ENCODE results near the gene SYNDIG1. TPM values are rescaled to one million over a fixed set of nuclear protein-coding genes. Genes with fewer than 3 reads are reported as not detected.

Gene SYNDIG1
- total RNA-seq, 6 experiments from 2014 or later, result 0.14 to 0.31 TPM; not detected in 4

DNA sequence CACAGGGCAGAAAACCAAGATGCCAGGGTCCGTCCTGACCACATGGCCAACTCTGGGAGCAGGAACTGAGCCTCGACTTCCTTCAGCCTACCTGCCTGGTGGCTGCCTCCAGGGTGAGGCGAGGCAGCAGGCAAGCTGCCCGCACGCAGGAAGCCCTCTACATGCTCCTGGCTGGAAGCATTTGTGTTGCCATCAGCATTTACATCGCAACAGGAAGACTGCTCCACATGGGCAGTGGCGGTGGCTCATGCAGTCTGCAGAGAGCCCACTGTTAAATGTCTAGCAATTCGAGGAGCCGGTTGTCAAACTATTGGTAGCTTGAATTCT lies 233.8 kb downstream of the SYNDIG1 start:
- Mint-ChIP-seq H3K36me3 (ENCODE audit: low read depth) (no peaks in the 10 kb centered on the region), H3K9me3 (no peaks in the 10 kb centered on the region), H3K4me1 (ENCODE audit: low read depth) (no peaks in the 10 kb centered on the region), H3K27ac (no peak overlapping the region), H3K4me3 (no peak overlapping the region), H3K27me3 (ENCODE audit: insufficient read depth) (peaks cover 35% of the 10 kb centered on the region)
- no peak for TF ChIP-seq CTCF (IDR thresholded peaks at IDR 0.05)
- DNase-seq, result no peak

GRCh38 chr20:24704899-24705298 lies 235.5 kb downstream of the SYNDIG1 start:
- Mint-ChIP-seq H3K4me1 (ENCODE audit: low read depth) (no peaks in the 10 kb centered on the region), H3K4me3 (no peak overlapping the region), H3K36me3 (ENCODE audit: low read depth) (no peaks in the 10 kb centered on the region), H3K9me3 (no peaks in the 10 kb centered on the region), H3K27ac (no peak overlapping the region), H3K27me3 (ENCODE audit: insufficient read depth) (peaks cover 37% of the 10 kb centered on the region)
- DNase-seq, result no peak
- TF ChIP-seq CTCF (IDR thresholded peaks at IDR 0.05), result no peak

- Mint-ChIP-seq H3K4me3 (no peak overlapping the region), H3K9me3 (no peaks in the 10 kb centered on the region), H3K36me3 (ENCODE audit: low read depth) (no peaks in the 10 kb centered on the region), H3K4me1 (ENCODE audit: low read depth) (no peaks in the 10 kb centered on the region), H3K27me3 (ENCODE audit: insufficient read depth) (peaks cover 35% of the 10 kb centered on the region), H3K27ac (no peak overlapping the region)
- no peak for TF ChIP-seq CTCF (IDR thresholded peaks at IDR 0.05)
- no peak for DNase-seq
These were observed 236.1 kb downstream of the SYNDIG1 start for GRCh38 chr20:24705486-24705885.

DNA sequence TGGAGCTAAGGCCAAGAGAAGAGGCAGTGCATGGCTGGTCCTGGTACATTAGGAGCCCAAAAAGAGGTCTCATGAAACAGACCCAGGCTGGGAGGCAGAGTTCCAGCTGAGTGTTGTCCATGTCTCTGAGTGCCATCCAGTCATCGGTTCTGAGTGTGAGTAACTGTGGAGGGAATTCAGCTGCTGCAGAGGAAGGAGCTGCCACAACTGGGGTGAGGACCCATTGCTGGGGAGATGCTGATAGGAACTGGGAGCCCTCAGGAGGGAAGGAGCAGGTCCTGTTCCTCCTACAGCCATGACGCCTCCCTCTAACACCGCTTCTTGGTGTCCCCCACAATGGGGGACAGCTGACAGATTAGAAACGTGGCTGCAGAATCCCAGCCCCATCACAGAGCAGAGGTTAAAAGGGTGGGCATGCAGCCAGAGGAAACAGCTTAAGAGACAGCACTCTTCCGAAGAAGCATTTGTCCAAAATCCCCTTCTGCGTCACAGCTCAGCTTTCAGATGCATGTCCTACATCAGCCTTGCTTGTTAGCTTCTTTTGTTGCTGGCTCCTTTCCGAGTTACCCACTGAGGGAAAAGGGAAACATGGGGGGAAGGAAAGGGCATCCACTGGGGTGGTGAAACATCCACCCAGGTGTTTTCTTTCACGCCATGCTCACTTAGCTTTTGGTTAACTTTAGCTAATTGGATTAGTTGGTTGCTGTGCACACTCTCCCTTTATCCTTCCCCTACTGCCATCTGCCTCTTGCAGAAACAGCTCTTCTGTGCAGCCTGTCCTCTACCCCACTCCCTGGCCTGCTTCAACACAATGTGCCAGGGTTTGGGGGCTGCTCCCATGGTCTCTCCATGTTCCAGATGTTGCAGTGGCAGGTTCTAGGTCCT lies 239.2 kb downstream of the SYNDIG1 start:
- no peak for DNase-seq
- Mint-ChIP-seq H3K4me1 (ENCODE audit: low read depth) (no peaks in the 10 kb centered on the region), H3K9me3 (no peaks in the 10 kb centered on the region), H3K4me3 (no peak overlapping the region), H3K27ac (no peak overlapping the region), H3K36me3 (ENCODE audit: low read depth) (no peaks in the 10 kb centered on the region), H3K27me3 (ENCODE audit: insufficient read depth) (peaks cover 22% of the 10 kb centered on the region)
- TF ChIP-seq CTCF (IDR thresholded peaks at IDR 0.05), result no peak
